SHP77 treated with DMSO at 0.1 percent for 48 hours (cell line): Measurements from ENCODE around the gene ABTB1.
"Not testable (repeated sequence)": the region's sequence is repeated elsewhere in the genome, so short reads cannot be mapped to it uniquely, and the experiment has no call there.

Experiments
- DNase-seq: peaks from one replicate; lab custom pipeline; 2025; lab: John Stamatoyannopoulos, UW

ABTB1 gene

DNA sequence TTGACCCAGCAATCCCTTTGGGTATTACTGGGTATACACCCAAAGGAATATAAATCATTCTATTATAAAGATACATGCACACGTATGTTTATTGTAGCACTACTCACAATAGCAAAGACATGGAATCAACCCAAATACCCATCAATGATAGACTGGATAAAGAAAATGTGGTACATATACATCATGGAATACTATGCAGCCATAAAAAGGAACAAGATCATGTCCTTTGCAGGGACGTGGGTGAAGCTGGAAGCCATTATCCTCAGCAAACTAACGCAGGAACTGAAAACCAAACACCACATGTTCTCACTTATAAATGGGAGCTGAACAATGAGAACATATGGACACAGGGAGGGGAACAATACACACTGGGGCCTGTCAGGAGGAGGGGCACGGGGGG, 32.1 kb downstream of the ABTB1 start:
- DNase-seq, result not testable (repeated sequence)

DNA sequence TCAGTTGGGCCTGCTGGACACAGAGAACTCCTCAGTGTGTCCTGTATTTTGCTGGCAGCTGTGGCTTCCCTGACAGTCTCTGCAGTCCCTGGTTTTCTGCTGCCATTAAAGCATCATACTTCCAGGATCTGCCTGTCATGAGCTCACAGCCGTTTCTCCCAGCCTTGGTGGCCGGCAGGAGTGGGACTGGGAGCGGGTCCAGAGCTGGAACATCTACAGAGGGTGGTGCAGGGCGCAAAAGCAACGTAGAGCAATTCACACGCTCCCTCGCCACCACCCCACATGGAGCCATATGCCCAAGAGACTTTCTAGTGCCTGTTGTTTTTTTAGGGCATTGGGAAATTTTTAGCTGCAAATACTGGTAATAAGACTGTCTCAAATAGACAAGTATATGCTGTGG, 33.6 kb downstream of the ABTB1 start:
- no peak for DNase-seq

DNA sequence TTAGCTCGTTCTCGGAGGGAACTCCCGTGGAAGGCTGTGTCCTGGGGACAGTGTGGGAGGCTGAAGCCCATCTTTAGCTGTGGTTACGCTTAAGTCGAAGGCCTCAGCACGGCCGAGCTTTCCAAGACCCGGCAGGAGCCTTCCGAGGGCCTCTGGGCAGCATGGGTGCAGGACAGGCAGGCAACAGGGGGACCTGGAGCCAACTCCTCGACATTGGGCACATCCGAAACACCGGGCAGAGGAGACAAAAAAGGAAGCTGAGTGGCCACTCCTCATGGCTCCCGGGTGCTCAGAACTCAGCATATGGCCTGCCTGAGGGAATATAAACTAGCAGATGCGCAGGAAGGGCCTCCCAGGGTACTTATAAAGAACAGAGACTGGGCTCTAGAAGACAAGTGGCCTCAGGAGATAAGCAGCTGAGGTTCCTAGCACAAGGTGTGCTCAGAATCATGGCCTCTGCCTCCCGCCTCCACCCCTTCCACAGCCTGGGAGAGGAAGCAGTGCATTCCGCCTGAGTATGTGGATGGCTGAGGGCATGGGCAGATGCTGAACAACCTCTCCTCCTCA, 34.1 kb downstream of the ABTB1 start:
- DNase-seq, result no peak

DNA sequence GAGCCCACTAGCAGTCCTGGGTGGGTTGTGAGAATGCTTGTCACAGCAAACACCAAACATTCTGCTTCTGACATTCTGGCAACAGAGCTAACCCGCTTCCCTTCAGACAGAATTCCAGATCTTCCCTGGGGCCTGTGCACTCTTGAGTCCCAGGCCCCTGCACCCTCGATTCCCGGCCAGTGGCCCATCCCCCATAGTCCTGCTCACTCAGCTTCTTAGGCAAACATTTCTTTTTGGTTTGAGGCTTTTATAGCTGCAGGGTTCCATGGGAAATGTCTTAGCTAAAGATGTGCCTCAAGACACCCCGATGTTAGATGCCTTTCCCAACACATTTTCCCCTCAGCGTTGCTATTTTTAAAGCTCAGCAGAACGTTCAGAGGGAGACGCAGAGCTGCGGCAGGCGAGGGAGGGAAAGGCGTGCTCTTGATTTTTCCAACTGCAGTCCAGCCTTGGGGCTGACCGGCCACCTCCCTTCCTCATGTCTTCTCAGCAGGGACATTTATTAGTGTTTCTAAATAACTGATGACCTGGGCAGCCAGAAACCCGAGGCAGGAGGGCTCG, 35.2 kb downstream of the ABTB1 start:
- no peak for DNase-seq

DNA sequence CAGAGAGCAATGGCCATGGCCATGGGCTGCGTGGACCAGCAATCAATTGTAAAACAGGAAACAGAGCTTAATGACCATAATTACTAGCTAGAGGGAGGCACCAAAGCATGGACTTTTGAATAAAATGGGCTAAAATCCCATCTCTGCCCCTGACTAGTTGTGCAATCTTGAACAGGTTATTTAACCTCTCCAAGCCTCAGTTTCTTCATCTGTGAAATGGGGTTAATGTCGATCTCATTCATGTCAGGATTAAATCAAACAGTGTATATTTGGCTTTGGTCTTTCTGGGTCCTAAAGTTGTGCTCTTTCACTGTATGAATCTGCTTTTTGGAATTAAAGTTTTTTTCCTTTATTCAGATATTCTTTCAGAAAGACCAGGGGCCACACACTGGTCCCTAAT, 36.1 kb downstream of the ABTB1 start:
- no peak for DNase-seq

DNA sequence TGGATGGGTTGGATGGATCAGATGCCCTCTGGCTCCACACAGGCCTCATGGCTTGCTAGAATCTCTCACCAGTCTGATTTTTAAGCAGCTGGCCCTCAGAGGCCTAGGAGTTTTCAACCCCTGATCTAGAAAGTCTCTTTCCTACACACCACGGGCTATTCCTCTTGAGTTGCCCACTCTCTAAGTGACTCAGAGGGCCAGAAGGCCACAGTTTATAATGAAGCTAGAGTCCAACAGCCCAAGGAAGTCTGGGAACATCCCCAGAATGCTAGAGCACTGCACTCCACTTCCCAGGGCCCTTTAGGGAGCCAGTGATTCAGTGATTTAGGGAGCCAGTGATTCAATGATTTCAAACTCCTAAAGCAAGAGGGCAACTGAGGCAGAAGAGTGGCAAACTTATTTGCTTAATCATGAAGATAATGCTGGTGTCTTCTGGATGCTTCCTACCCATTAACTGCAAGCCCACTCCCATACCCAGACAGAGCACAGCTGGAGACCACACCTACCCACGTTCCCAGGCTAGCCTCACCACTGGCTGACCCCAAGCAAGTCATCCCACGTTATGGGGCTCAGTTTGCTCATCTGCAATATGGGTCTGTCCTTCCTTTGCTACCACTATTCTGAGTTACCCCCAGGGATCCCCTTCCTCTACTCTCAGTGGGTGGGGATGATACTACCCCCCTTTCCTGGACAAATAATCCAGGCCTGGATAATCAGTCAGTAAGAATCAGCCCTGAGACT, 36.7 kb downstream of the ABTB1 start:
- no peak for DNase-seq

DNA sequence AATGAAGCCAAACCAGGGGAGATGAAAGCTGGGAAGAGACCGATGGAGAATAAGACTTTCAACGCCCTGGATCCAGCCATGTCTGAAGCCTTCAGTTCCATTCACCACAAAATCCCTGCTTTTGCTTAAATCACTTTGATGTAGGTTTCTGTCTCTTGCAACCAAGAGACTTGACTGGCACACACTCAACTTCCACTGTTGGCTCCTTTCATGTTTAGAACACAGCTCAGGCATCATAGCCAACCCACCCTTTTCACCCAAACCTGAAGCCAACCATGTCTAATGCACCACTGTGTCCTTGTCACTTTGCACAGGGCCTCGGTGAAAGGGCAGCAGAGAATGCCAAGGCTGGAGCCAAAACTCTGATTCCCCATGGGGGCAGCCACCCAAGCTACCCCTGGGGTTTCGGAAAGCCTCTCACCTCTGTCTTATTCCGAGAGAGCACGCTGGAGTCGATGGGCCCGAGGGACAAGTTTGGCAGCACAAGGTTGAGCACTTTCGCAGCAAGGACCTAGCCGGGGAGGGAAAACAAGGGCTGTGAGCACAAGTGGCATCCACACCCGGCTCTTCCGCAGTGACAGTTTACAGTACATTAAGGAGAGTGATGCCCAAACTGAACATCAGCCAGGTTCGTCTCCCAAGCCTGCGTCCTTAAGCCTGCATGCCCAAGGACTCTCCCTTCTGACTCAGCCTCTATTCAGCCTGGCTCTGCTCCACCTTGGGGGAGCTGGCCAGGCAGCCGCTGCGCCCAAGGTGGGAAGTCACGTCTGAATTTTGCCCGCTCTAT, 37.6 kb downstream of the ABTB1 start:
- no peak for DNase-seq

DNA sequence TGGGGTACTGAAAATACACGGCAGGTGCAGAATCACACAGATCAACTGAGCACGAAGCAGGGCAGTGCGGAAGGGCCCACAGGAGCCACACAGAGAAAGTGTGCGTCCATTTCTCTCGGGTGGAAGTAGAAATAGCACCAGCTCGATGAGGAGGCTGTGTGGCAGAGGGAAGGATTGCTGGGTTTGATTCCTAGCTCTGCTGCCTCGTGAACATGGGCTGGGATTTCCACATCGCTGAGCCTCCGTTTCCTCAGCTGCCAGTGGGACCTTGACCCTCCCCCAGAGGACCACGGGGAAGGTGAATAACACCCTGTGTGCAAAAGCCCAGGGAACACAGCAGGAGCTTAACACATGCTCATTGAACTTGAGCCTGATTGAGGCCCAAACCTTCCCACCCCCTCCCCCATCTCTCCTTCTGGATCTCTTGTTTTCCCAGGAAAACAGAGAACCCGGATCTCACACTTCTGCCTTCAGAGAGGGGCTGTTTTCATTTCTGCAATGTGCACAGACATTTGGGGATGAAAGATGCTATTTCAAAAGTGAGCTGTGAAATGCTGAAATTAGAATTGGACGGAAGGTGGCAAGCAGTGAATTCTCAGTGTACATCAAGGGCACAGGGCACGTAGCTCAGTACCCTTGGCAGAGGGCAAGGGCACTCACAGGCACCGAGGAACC, 38.4 kb downstream of the ABTB1 start:
- DNase-seq, result no peak

DNA sequence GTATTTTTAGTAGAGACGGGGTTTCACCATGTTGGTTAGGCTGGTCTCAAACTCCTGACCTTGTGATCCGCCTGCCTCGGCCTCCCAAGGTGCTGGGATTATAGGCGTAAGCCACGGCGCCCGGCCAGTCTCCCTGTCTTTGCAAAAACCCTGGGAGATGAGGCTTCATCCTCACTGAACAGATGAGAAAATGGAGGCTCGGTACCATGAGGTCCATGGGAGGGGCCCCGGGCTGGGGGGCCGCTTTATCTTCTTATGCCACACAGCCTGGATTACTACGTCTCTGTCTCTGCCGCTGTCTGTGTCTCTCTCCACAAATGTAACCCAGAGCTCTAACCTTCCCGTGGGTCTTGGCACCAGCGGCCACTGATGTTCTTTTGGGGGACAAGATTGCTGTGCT, 39.1 kb downstream of the ABTB1 start:
- DNase-seq, result no peak

DNA sequence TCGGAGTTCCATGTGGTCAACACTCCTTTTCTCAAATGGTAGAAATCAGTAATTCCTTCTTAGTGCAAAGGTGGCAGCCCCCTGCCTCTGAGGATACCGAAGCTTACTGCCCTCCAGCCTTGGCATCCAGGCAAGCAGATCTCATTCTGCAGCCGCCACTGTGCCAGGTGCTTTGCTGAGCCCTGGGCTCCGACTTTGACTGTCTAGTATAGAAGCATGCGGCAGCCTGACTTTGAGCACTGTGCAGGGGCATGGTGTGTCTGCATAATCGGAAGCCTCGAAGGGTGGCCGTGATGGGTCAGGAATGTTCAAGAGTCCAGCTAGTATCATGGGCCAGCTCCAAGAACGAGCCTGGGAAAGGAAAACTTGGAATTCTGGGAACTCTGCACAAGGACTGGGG, 39.7 kb downstream of the ABTB1 start:
- DNase-seq, result no peak

DNA sequence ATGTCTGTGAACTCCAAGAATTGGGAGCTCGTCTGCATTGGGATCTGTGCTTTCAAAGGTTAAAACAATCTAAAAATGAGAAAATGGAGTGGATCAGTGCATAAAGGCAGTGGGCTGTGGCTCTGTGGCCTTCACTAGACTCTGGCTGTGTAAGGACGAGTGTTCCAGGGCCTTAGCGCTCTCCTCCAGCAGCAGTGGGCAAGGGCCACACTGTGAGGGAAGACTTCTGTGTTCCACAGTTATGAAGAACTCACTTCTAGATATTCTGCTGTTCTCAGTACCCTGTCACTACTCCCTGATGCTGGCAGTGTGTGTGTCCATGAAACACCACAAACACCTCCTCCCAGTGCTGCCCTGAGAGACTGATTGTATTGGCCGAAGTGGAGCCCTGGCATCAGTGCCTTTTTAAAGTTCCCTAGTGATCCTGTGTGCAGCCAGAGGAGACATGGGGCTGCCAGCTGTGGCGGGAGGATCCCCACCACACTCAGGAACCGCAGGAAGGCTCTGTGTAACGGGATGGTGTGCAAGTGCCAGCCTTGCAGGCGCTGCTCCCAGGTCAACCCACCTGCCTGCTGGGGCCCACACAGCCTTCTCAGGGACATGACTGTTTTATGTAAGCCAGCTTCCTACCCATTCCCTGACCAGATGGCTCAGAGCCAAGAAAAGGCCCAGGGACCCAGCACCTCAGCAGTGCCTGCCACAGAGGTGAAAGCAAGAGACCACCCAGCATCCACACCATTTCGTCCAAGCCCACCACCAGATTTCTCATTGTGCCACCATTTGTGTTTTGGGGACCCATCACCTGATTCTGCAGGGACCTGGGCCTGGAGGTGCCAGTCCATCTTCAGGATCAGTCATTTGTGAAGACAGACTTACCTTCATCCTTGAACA, 40.4 kb downstream of the ABTB1 start:
- DNase-seq, result no peak

DNA sequence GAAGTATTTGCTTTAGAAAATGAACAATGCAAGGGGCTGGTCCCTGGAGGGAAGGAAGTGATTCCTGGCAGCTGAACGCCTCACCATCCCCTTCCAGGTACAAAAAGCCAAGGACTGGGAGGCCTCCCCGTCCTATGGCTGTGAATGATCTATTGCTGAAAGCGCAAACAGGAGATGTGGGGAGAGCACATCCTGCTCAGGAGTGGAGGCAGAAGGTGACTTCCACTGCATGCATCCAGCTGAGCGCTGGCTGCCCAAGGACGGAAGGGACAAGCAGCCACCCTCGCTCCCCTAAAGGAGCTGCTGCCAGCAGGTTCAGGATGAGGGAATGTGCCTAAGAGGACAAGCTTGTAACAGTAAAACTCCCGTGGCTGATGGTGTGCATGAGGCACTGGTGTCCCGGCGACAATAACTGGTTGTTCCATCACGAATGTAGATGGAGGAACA, 41.4 kb downstream of the ABTB1 start:
- no peak for DNase-seq

DNA sequence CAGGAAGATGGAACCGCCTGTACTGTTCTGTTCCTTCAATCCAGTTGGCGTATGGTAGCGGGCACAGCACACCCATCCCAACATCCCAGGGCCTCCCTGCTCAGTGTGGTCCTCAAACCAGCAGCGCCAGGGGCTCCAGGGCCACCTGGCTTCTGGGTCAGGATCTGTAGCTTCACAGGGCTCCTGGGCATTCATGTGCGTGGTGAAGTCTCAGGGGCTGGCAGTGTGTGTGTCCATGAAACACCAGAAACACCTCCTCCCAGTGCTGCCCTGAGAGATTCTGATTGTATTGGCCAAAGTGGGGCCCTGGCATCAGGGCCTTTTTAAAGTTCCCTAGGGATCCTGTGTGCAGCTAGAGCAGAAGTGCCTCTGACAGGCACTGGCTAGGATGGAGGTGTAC, 42.1 kb downstream of the ABTB1 start:
- DNase-seq, result no peak

DNA sequence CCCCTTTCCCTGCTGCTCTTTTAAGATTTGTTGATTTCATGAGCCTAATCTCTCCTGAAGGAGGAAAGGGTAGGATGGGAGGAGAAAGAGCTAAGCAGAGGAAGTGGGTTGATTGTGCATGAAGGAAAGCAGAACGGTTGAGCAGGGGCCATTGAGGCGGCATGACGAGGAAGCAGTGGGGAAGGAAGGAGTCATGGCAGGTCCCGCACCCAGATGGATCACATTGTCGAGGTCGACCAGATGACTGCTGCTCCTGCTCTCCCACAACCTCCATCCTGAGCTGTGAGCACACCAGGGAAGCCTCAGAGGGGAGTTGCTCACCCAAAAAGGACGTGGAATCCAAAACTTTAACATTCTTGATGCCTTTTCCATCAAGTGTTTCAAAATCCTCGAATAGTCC, 42.8 kb downstream of the ABTB1 start:
- DNase-seq, result no peak

DNA sequence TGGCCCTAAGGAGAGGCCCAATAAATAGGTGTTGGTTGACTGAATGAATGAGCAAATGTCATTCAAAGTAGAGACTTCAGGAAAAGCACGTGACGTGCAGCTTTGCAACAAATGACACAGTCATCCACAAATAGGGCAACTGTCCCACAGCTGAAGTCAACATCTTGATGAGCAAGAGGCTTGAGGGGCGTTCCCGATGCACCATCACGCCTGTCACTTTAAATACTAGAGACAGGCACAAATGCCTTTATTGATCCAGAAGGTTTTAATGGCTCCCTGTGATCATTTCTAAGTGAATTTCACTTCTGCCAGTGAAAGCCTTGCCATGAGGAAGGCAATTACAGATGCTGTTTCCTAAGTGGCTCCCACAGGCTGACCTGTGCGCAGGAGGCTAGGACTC, 43.6 kb downstream of the ABTB1 start:
- DNase-seq, result no peak

DNA sequence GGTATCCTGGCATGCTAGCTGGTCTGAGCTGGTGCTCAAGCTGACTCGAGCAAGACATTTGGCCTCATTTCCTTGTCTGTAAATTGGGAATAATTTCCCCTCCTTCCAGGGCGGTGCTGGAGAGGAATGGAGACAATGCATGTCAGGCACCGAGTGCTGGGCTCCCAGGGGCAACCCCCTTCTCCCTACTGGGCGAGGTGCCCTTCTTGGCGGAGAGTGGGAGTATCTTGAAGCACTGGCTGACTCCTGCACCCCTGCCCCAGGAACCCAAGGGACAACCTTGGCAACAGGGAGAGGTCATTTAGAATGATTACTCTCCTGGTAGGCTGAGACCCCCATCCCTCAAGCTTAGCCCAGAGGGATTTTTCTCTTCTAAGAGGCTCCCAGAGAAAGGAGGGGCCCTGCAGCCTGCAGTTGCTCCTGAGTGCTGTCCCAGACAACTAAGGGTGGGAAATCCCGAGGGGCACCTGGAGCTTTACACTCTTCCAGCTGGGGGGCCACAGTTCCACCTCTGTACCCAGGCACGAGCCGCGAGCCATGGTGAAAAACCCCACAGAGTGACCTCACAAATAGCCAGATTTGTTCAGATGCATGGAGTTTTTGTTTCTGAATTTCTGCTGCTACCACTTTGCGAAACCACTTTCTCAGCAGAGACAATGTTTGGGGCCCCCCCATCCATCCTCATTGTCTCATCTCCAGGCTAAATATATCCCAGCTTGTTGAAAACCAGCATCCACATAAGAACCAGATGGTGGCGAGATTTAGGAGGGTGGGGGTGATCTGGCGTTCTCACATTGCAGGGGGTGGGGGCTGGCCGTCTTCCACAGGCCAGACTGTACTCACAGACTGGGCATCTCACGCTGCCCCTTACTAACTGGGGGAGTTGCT, 44.8 kb downstream of the ABTB1 start:
- no peak for DNase-seq

DNA sequence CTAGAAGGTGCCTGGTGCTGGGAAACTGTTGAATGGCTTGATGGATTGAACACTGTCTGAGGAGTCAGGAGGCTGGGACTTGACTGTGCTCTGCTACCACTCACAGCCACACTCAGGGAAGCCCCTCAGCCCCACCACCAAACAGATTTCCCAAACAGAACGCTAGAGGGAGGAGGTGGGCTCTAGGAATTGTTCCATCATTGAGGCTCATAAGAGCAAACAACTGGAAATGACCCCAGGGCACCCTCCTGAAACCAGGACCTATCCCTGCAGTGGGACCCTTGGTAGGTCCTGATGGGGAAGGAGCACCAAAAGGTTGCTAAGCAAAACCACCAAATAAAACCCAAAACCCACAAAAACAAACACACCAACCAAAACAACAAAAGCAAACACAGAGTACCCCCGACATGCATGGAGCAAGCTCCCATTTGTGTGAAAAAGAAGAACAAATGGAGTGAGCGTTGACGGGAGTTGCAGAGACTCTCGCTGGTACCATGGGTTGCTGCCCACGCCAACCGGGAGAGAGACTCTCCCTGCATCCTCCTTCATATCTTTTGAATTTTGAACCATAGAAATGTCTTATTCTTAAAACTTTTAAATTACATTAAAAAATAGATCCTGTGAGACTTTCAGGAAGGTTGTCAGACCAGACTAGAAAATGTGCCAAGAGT, 45.6 kb downstream of the ABTB1 start:
- DNase-seq, result no peak

DNA sequence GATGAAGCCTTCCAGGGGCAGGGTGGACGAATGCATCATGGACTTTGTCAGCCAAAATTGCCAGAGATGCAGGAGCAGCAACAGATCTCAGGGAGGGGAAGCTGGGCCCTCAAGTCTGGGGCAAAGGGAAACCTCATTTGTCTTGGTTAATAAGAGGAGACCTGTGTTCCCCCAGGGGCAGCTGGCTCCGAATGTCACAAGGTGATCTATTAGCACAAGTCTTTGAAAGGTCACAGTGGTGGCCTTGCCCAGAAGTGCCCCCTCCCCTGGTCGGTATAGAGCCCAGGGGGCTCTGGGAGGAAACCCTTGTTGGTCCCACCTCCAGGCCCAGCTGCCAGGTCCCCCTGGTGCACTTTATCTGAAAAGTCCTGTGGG, 46.2 kb downstream of the ABTB1 start:
- DNase-seq, result no peak

DNA sequence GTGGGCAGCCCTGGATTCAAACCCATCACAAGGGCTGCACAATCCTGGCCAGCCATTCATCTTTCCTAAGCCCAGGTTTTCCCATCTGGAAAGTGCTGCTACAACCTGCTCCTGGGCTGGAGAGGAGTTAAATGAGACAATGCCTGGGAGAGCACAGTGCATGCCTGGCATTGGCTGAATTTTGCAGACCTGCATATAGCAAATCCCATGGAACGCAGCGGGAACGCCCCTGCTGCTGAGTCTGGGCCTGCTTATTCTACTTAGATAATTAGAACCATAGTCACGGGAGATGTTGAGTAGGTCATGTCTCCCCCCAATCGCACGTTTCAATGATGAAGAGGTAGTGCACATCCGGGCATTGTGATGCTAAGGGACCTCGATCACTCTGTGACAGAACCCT, 46.6 kb downstream of the ABTB1 start:
- DNase-seq, result no peak
